ENCODE data around the gene PLXDC1. TPM values are rescaled to one million over a fixed set of nuclear protein-coding genes. Genes with fewer than 3 reads are reported as not detected.

Gene PLXDC1
- total and polyA plus RNA-seq, 2 of the 8 experiments (the other 6 are each of a cell fraction or from before 2014, with no cell fraction given): 4.1 to 14.6 TPM

- TF ChIP-seq SRF (IDR thresholded peaks at IDR 0.05; ENCODE audit: low read depth, low read length): no peak
These were observed 40.5 kb upstream of the PLXDC1 start (continued) for GRCh38 chr17:39191750-39192510.

Data from H1 (cell line).